Stimulated activated CD8-positive, alpha-beta memory T cell treated with anti-CD3 and anti-CD28 coated beads, Interleukin-7, amount 100 ng/mL, for 4 hours (primary cell): Measurements from ENCODE around the gene ODAD4.
"Not testable (repeated sequence)": the region's sequence is repeated elsewhere in the genome, so short reads cannot be mapped to it uniquely, and the experiment has no call there.

Experiments
- DNase-seq, 2 donors: peaks; one replicate each; pipeline ENCODE4 v3.0.0-alpha.2; 2020; ENCODE audit warnings: low read depth in 2 of 2

The ODAD4 gene

GRCh38 chr17:42002175-42002791 lies 71.9 kb downstream of the ODAD4 start:
- DNase-seq = no peak

GRCh38 chr17:42002792-42003301 lies 72.4 kb downstream of the ODAD4 start:
- no peak for DNase-seq

- DNase-seq = no peak
These were observed 74.7 kb downstream of the ODAD4 start for GRCh38 chr17:42005166-42005565.

- DNase-seq = no peak
These were observed 78.8 kb downstream of the ODAD4 start for GRCh38 chr17:42009170-42009569.

- not testable (repeated sequence) for DNase-seq
These were observed 79.9 kb downstream of the ODAD4 start for GRCh38 chr17:42010266-42010680.

- DNase-seq = no peak
These were observed 80.6 kb downstream of the ODAD4 start for GRCh38 chr17:42010898-42011516.

- DNase-seq = not testable (repeated sequence)
These were observed 81.9 kb downstream of the ODAD4 start for GRCh38 chr17:42012363-42012762.

DNA sequence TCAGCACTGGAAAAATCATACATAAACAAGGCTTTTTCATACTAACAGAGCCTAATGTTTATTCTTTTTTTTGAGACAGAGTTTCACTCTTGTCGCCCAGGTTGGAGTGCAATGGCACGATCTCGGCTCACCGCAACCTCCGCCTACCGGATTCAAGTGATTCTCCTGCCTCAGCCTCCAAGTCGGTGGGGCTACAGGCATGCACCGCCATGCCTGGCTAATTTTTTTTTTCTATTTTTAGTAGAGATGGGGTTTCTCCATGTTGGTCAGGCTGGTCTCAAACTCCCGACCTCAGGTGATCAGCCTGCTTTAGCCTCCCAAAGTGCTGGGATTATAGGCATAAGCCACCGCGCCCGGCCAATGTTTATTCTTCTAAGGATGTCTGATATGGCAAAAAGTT lies 83.3 kb downstream of the ODAD4 start:
- not testable (repeated sequence) for DNase-seq
